GM19193 (cell line): ENCODE results near the gene PAIP1.

Experiments
- POLR2A ChIP-seq: IDR thresholded peaks from 4 replicates; pipeline ENCODE4 v1.6.1; 2011; ENCODE audit not compliant: insufficient read depth, insufficient read length; ENCODE audit errors: extremely low read depth

Gene PAIP1

DNA sequence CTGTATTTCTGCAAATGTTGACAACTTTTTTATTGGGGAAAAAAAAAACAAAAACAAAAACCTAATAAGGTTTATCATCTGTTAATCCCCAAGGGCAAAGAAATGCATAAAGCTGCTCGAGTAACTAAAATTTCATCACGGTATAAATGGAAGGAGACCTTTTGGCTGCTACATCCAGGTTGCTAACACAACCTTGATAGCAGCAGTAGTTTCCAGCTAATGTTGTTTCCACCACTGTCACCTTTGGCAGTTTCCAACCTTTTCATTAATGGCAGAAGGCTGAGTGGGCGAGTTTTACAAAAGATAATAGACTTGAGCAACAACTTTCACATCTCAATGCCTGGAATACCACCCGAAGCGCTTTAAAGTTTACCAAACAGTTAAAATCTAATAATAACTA, 8.5 kb downstream of the PAIP1 start:
- no peak for TF ChIP-seq POLR2A

DNA sequence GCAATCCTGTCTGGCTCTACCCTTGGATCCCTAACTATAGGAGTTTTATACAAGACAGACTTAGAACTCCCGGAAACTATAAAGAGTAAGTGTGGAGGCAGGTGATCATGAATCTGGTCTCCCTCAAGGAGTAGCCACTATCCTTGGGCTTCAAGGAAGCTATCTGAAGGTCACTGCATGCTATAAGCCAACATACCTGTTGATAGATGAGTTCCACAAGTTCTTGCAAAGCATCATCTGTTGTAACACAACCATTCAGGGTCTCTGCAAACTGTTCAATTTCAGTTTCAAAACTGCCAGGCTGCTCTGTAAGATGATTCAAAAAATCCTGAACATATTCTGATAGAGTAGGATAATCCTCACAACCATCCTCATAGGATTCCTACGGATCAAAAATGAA, 9.3 kb downstream of the PAIP1 start:
- TF ChIP-seq POLR2A: no peak

DNA sequence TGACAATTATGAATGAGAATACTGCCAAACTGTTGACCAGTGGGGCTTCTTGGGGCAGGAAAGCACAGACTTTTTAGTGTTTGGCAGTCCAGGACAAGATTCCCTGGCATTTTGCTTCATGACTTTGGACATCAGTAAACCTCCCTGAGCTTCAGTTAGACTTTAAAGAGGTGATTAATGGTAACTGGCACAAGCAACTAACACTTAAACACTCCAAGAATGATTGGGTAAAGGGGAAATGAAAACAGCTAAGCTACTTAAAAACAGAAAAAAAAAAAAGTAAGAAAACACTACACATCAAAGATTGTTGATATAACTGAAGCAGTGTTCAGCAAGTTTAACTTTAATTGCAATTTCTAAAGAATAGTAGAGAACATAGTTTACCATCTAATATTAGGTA, 13.4 kb downstream of the PAIP1 start:
- TF ChIP-seq POLR2A: no peak

DNA sequence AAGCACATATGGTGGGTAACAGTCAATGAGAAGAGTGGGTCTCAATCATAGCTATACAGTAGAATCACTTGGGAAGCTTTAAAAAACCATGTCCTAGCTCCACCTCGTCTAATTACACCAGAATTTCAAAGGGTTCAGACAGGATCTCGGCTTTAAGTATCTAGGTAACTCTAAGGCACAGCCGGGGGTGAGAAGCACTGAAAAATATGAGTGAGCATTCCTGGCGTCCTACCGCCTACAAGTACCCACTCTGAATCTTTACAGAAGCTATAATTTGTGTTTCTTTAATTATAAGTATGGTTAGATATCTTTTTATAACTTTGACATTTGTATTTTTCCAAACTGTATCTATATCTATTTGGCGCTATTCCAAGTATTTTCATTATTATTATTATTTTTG, 16.1 kb downstream of the PAIP1 start:
- TF ChIP-seq POLR2A: no peak

DNA sequence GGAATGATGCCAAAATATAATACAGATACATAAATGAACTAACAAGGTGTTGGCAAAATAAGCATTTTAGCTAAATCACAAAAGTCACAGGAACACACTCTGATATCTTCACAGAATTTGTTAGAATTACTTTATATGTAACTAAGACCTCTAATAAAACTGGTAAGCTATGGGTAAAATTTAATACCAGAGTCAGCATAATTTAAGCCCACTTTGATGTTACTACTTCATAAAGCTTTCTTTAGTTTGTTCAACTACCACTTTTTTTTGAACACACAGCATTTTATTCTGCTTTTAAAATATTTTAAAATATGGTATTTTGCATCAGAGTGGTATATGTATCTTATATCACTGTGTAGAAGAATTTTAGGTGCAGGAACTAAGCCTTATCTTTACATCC, 19.9 kb downstream of the PAIP1 start:
- no peak for TF ChIP-seq POLR2A

DNA sequence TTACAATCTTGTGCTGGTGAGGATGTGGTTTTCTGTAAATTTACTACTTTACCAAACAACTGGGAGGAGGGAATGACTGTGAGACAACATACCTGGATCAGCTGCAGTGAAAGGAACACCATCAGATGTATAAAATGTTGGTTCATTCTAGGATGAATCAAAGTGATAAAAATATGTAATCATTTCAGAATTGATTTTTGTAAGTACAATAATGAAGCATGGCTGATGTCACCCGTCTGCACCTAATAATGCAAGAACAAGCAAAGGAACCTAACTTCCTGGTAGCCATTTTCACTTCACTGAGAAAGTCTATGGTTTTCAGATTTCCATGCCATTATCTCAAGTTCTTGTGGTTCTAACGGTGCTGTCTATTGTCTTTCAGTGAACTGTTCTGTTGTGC, 23.2 kb downstream of the PAIP1 start:
- no peak for TF ChIP-seq POLR2A

DNA sequence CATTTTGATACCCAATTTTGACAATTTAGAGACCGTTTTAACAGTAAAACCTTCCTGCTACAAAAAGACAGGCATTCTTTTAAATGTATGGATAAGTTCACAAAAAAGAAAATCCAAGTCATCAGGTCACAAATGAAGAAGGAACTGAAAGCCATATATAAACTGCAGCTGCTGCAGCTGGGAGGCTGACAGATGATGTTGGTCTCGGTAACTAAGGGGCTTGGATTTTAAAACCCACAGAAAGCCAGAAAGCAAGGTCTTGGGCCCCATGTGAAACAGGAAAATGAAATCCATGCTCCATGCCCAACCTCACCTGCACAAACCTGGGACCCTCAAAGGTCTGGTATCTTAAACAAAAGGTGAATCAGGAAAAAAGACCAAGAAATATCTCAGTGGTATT, 26.2 kb downstream of the PAIP1 start:
- no peak for TF ChIP-seq POLR2A

DNA sequence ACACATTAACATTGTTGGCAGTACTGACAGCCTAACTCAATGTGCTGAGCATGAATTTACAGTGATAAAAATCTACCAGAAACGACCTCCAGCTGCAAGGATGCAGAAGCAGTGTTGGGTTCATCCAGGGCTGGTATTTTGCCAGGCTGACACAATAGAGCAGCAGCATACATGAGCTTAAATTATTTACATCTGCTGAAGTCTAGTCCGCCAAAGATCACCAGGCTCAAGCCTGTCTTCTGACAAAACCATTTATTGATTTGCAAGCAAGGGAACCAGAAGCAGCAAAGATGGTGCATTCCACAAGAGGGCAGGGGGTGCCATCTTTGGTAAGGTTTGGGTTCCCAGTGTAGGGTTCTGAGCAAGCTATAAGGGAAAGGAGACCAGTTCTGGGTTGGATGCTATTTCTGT, 33.2 kb downstream of the PAIP1 start:
- no peak for TF ChIP-seq POLR2A

DNA sequence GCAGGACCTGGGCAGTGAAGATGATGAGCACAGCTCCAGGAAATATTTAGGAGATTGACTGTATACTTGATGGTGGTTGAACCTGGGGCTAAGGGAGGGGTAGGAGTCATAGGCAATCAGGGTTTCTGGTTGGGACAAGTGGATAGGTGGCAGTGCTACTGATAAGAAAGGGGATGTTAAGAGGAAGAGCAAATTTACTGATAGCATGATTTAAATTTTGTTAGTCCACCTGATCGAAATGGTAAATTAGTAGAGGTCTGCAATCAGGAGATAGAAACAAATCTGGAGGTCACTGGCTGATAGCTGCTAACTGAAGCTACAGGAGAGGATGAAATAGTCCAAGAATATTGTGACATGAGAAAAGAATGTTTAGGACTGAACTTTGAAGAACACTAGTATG, 36.3 kb downstream of the PAIP1 start:
- TF ChIP-seq POLR2A: no peak

DNA sequence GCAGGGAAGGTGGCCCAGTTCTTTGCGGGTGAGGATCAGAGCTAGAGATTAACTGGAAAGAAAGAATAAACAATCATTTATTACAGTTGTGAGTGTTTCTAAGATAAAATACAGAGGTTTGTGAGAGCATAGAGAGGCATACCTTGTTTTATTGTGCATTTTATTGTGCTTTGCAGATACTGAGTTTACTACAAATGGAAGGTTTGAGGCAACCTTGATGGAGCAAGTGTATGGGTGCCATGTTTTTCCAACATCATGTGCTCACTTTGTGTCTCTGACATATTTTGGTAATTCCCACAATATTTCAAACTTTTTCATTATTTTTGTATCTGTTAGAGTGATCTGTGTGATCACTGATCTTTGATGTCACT, 41.2 kb downstream of the PAIP1 start:
- TF ChIP-seq POLR2A: no peak

DNA sequence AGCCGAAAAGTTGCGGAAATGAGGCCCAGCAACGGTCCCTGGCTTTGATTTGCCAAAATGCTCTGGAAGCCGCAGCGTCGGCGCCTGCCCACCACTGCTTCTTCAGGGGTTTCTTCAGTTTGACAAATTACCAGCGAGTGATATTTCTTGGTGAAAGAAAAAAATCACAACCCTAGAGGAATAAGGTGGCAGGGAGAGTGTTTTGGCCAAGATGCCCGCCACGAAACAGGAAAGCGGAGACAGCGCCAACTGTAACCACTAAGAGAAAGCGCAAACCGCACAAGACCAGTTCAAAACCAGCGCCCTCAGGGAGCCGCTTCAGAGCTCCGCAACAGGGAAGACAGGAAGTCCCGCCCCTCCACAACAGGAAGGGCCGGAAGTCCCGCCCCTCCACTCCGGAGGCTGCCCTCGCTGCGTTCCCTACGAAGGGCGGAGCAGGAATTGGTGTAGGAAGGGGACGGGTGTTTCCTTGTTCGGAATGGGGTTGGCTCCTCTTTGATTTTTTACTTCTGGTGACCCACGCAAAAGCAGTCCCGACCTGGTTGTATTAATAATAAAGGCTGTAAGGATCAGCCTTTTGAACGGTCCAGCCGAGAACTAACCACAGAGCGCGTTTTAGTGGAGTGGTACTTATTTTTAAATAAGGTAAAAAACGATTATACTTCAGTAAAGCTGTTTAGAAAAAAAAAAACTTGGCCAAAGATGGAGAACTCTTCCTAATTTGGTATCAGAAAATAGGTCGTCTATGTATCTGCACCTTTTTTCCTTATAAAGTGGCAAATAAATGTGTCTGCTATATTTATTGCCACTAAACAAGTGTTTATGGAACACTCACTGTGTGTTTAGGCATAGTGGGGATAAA, 41.8 kb downstream of the PAIP1 start, which contains the start of gene C5orf34:
TSS of gene C5orf34 (minus strand) at position 333 of the 862 bp plus-strand sequence. CDS start 5,809 bp downstream, outside the sequence.
- TF ChIP-seq POLR2A: peak; percentile 86

DNA sequence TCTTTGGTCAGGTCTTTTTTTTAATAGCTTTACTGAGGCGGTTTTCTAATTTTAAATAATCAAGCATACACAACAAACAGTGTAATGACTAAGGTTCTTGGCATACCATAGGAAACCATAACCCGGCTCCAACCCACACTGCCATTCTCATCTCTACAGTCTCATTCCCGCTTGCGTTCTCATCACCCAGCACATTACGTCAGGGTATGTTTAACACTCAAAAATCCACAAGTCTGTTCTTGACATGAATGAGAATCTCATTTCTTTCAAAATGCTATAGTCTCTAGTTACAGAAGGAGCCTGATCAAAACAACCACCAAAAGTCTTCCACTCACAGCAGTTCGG, 42.4 kb downstream of the PAIP1 start:
- TF ChIP-seq POLR2A: no peak

DNA sequence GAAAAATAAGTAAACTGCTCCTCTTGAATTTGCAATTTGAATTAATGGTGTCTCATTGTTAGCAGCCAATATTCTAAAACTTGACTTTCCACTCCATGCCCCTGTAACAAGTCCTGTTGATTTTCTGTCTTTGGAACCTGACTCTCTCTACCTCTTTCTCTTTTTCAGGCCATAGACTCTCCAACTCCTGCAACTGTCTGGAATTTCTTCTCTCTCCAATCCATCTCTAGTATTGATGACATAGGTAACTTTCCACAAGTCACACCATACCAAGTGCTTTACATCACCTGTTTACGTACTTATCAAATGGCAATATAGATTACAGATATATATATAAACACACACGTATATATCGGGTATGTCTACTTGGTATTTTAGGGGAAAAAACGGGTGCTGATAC, 42.9 kb downstream of the PAIP1 start:
- no peak for TF ChIP-seq POLR2A

DNA sequence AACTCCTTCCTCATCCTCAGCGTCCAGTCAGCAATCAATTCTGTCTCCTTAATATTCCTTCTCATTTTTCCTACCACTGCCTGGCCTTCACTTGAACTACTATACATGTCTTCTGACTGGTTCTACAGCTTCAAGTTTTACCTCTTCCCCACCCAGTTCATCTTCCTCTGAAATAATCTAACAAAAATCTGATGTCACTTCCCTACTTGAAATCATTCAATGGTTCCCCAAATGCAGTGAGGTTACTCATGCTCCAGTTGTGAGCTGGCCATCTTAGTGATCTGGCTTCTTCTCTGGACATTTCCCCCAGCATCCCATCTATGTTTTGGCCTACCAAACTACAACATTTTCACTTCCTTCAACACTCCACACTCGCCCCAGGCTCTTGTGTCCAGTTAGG, 58.3 kb downstream of the PAIP1 start:
- no peak for TF ChIP-seq POLR2A

DNA sequence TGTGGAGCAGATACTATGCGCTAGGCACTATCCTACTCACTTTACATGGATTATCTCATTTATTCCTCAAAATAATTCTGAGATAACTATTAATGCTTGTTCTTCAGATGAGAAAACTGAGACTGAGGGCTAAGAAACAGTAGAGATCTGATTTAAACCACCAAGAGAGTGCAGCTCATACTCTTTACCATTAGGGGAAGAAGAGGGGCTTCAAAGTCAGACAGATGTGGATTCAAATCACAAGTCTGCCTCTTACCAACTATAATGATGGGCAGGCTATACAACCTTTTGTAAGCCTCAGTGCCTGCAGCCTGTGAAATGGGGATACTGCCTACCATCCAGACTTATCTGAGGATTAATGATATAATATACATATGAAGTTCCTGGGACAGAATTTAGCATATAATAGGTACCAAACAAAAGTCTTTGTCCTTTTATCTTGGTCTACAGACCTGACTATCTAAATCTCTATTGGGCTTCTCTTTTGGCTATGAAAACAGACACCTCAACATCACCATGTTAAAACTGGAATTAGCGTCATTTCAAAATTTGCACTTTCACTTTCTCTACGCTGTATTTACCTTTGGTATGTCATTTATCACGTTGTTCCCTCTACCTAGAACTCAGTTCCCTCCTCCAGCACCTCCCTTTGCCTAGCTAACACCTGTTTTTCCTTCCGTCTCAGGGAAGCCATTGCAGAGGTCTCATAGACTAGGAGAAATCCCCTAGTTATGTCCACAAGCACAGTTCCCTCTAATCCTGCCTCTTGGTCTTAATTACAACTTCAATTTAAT, 59.4 kb downstream of the PAIP1 start:
- no peak for TF ChIP-seq POLR2A

DNA sequence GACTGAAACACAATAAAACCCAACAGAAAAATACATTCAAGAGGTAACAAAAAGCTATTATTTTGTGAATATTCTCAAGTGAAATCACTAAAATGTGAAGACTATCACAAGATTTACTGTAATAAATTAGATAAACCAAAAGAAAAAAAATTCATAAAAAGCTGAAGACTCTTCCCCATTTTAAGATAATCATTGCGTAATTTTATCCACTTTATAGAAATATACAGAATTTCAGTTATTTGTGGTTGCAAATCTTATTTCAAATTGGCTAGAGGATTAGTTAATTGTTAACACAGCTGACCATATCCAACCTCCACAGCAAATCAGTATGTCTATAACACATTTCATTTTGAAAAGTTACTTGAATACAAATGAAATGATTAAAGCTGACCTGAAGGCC, 65.6 kb downstream of the PAIP1 start:
- no peak for TF ChIP-seq POLR2A
